CD4-positive, alpha-beta memory T cell (primary cell): ENCODE measurements around the gene ESPN. TPM values are rescaled to one million over a fixed set of nuclear protein-coding genes. Genes with fewer than 3 reads are reported as not detected.

ENCODE experiments used
- CTCF ChIA-PET: fragments of 350-600 bp; sonication (Branson Sonifier 250); formaldehyde crosslinking; loops from one replicate; lab custom pipeline; 2021; ENCODE audit warnings: inconsistent platforms; ENCODE audit not compliant: partially characterized antibody; lab: Charles Lee
- POLR2A ChIA-PET: fragments of 350-600 bp; sonication (Branson Sonifier 250); formaldehyde crosslinking; loops from one replicate; lab custom pipeline; 2021; ENCODE audit not compliant: partially characterized antibody; lab: Charles Lee
- DNase-seq, 5 donors: peaks; one replicate each; pipeline versions ENCODE4 v3.0.0 to v3.0.0-alpha.2; 2020 to 2022; ENCODE audit warnings: mixed read lengths in 1 of 5
- H3K27ac ChIP-seq: one replicate; pipeline ENCODE4 v1.7.0; 2013; ENCODE audit warnings: low read depth, low read length
- H3K27me3 ChIP-seq: 2 replicates; pipeline ENCODE4 v1.7.0; 2013; ENCODE audit warnings: mild to moderate bottlenecking, low read length, moderate library complexity; ENCODE audit not compliant: insufficient read depth
- H3K36me3 ChIP-seq: 2 replicates; pipeline ENCODE4 v1.7.0; 2013; ENCODE audit warnings: mild to moderate bottlenecking, low read length, moderate library complexity; ENCODE audit not compliant: insufficient read depth
- H3K4me1 ChIP-seq: 2 replicates; pipeline ENCODE4 v1.7.0; 2013; ENCODE audit warnings: mild to moderate bottlenecking, low read length, moderate library complexity; ENCODE audit not compliant: insufficient read depth
- H3K4me3 ChIP-seq, 2 donors: one replicate each; pipeline ENCODE4 v1.7.0; 2013; ENCODE audit warnings: low read length in 2 of 2, mild to moderate bottlenecking in 1 of 2
- H3K9me3 ChIP-seq, 2 donors: one replicate each; pipeline ENCODE4 v1.7.0; 2013; ENCODE audit warnings: low read length in 2 of 2, control low read depth in 1 of 2; ENCODE audit not compliant: control insufficient read depth in 1 of 2
- H3K27ac Mint-ChIP-seq, 7 donors: one replicate each; pipeline ENCODE4 v1.8.0; 2020 to 2021; ENCODE audit warnings: mixed read lengths in 7 of 7, mild to moderate bottlenecking in 6 of 7, inconsistent platforms in 3 of 7, moderate library complexity in 3 of 7
- H3K27me3 Mint-ChIP-seq, 2 donors: one replicate each; pipeline ENCODE4 v1.8.0; 2020 to 2021; ENCODE audit warnings: mixed read lengths in 2 of 2
- H3K36me3 Mint-ChIP-seq, 2 donors: one replicate each; pipeline ENCODE4 v1.8.0; 2020 to 2021; ENCODE audit warnings: mixed read lengths in 2 of 2, inconsistent platforms in 1 of 2, mild to moderate bottlenecking in 1 of 2
- H3K4me1 Mint-ChIP-seq, 4 donors: one replicate each; pipeline ENCODE4 v1.8.0; 2020 to 2021; ENCODE audit warnings: mixed read lengths in 4 of 4, mild to moderate bottlenecking in 1 of 4
- H3K4me3 Mint-ChIP-seq, 8 donors: one replicate each; pipeline ENCODE4 v1.8.0; 2020 to 2021; ENCODE audit warnings: mixed read lengths in 8 of 8, mild to moderate bottlenecking in 7 of 8, moderate library complexity in 6 of 8, inconsistent platforms in 3 of 8
- H3K9me3 Mint-ChIP-seq, 8 donors: one replicate each; pipeline ENCODE4 v1.8.0; 2020 to 2021; ENCODE audit warnings: mixed read lengths in 8 of 8, mild to moderate bottlenecking in 5 of 8, inconsistent platforms in 3 of 8, moderate library complexity in 1 of 8
- intact Hi-C: fragments of 100-400 bp; cut with micrococcal nuclease; formaldehyde crosslinking; loops from one replicate; pipeline ENCODE4 v1.15.1; 2023
- polyA plus RNA-seq, 2 donors: library from polyadenylated mRNA; unstranded; fragments of 300-500 nt; fragmentation: Illumina TruSeq; gene quantifications; one replicate each; pipeline ENCODE4 v1.2.3, GENCODE V29; 2021
- total RNA-seq, 2 experiments: library from RNA; stranded (reverse); gene quantifications; one replicate each; pipeline ENCODE4 v1.2.3, GENCODE V29; 2021

ESPN gene
- total and polyA plus RNA-seq, 4 experiments from 2014 or later, result 0.48 to 13.5 (median 6.3) TPM

- no peaks in the 10 kb centered on the region for H3K9me3 Mint-ChIP-seq
- POLR2A ChIA-PET, result interaction anchor here (5.8 to 18.2 kb wide), 2 partner anchors 9 to 22 kb away, joined by 40 to 390 read pairs; no protein-coding TSS in a partner anchor
- no peaks in the 10 kb centered on the region for H3K27me3 ChIP-seq
- intact Hi-C loops, result loop anchor here (10.0 kb wide), 1 partner anchor 316 kb away; the partner anchor contains the start of gene CAMTA1
- CTCF ChIA-PET, result interaction anchor here (1.2 to 2.6 kb wide), 2 partner anchors 14 to 15 kb away, joined by 4 to 10 read pairs; no protein-coding TSS in a partner anchor
- H3K36me3 ChIP-seq, result peaks cover 5% of the 10 kb centered on the region
- no peak overlapping the region for H3K27ac ChIP-seq
- no peaks in the 10 kb centered on the region for H3K27me3 Mint-ChIP-seq
- H3K9me3 ChIP-seq, result no peaks in the 10 kb centered on the region
- peak overlapping the region in 1 of 8 donors; percentile 15 for H3K4me3 Mint-ChIP-seq
- H3K4me1 ChIP-seq, result peaks cover 21% of the 10 kb centered on the region
- DNase-seq, result no peak
- H3K4me3 ChIP-seq, result no peak overlapping the region
- no peak overlapping the region for H3K27ac Mint-ChIP-seq
- peaks cover 8 to 11% of the 10 kb centered on the region in 2 donors for H3K36me3 Mint-ChIP-seq
- H3K4me1 Mint-ChIP-seq, result peaks cover 7 to 30% (median 14%) of the 10 kb centered on the region in 4 donors
These were observed 44.3 kb downstream of the ESPN start for GRCh38 chr1:6468729-6469461.

- no peak overlapping the region for H3K4me3 ChIP-seq
- H3K27me3 ChIP-seq, result no peaks in the 10 kb centered on the region
- H3K27ac ChIP-seq, result no peak overlapping the region
- no peaks in the 10 kb centered on the region for H3K9me3 ChIP-seq
- Mint-ChIP-seq H3K4me3 (peak overlapping the region in 1 of 8 donors; percentile 7), H3K9me3 (no peaks in the 10 kb centered on the region), H3K36me3 (peaks cover 0 to 2% of the 10 kb centered on the region in 2 donors), H3K4me1 (peaks cover 2 to 20% (median 9%) of the 10 kb centered on the region in 4 donors), H3K27ac (no peak overlapping the region), H3K27me3 (no peaks in the 10 kb centered on the region)
- intact Hi-C loops, result no loop called here
- H3K4me1 ChIP-seq, result peaks cover 13% of the 10 kb centered on the region
- CTCF ChIA-PET, result interaction anchor here (0.7 to 2.4 kb wide), 4 partner anchors 12 to 47 kb away, joined by 3 to 10 read pairs (median 6); no protein-coding TSS in a partner anchor
- POLR2A ChIA-PET, result interaction anchor here (0.6 to 5.8 kb wide), 3 partner anchors 10 to 153 kb away, joined by 3 to 40 read pairs (median 3); no protein-coding TSS in a partner anchor
- no peaks in the 10 kb centered on the region for H3K36me3 ChIP-seq
- DNase-seq, result no peak
These were observed 45.8 kb downstream of the ESPN start for GRCh38 chr1:6470132-6471085.

- peak in 1 of 5 donors; percentile 26 for DNase-seq
- no peaks in the 10 kb centered on the region for H3K36me3 ChIP-seq
- no peaks in the 10 kb centered on the region for H3K9me3 ChIP-seq
- peaks cover 14% of the 10 kb centered on the region for H3K4me1 ChIP-seq
- CTCF ChIA-PET, result interaction anchor here (0.7 to 2.4 kb wide), 8 partner anchors 17 to 176 kb away, joined by 3 to 10 read pairs (median 4); no protein-coding TSS in a partner anchor
- no peak overlapping the region for H3K4me3 ChIP-seq
- Mint-ChIP-seq H3K27me3 (no peaks in the 10 kb centered on the region), H3K9me3 (no peaks in the 10 kb centered on the region), H3K36me3 (no peaks in the 10 kb centered on the region), H3K27ac (no peak overlapping the region), H3K4me1 (peaks cover 2 to 21% (median 10%) of the 10 kb centered on the region in 4 donors), H3K4me3 (peak overlapping the region in 1 of 8 donors; percentile 7)
- intact Hi-C loops, result no loop called here
- H3K27ac ChIP-seq, result no peak overlapping the region
- POLR2A ChIA-PET, result interaction anchor here (1.1 to 5.8 kb wide), 3 partner anchors 11 to 152 kb away, joined by 3 to 40 read pairs (median 8); no protein-coding TSS in a partner anchor
- H3K27me3 ChIP-seq, result no peaks in the 10 kb centered on the region
These were observed 46.8 kb downstream of the ESPN start for GRCh38 chr1:6471086-6471969.

- ChIA-PET CTCF (interaction anchor here (0.7 to 2.4 kb wide), 10 partner anchors 12 to 175 kb away, joined by 3 to 10 read pairs (median 4); no protein-coding TSS in a partner anchor), POLR2A (interaction anchor here (2.0 to 5.8 kb wide), 2 partner anchors 12 to 17 kb away, joined by 8 to 40 read pairs; no protein-coding TSS in a partner anchor)
- Histone ChIP-seq H3K4me3 (no peak overlapping the region), H3K9me3 (no peaks in the 10 kb centered on the region), H3K27ac (no peak overlapping the region), H3K27me3 (no peaks in the 10 kb centered on the region), H3K4me1 (peaks cover 8% of the 10 kb centered on the region), H3K36me3 (no peaks in the 10 kb centered on the region)
- Mint-ChIP-seq H3K9me3 (no peaks in the 10 kb centered on the region), H3K4me1 (peaks cover 2 to 15% (median 6%) of the 10 kb centered on the region in 4 donors), H3K36me3 (no peaks in the 10 kb centered on the region), H3K27me3 (no peaks in the 10 kb centered on the region), H3K27ac (no peak overlapping the region), H3K4me3 (no peak overlapping the region)
- no peak for DNase-seq
- intact Hi-C loops, result no loop called here
These were observed 47.4 kb downstream of the ESPN start for GRCh38 chr1:6471970-6472368.

GRCh38 chr1:6472391-6472790 is 47.8 kb downstream of the ESPN start:
- intact Hi-C loops, result no loop called here
- Mint-ChIP-seq H3K9me3 (no peaks in the 10 kb centered on the region), H3K27ac (no peak overlapping the region), H3K36me3 (no peaks in the 10 kb centered on the region), H3K4me1 (peaks cover 2 to 12% (median 5%) of the 10 kb centered on the region in 4 donors), H3K4me3 (no peak overlapping the region), H3K27me3 (no peaks in the 10 kb centered on the region)
- Histone ChIP-seq H3K9me3 (no peaks in the 10 kb centered on the region), H3K27me3 (no peaks in the 10 kb centered on the region), H3K36me3 (no peaks in the 10 kb centered on the region), H3K4me1 (peaks cover 5% of the 10 kb centered on the region), H3K27ac (no peak overlapping the region), H3K4me3 (no peak overlapping the region)
- DNase-seq, result no peak
- ChIA-PET CTCF (interaction anchor here (0.7 to 2.4 kb wide), 10 partner anchors 12 to 174 kb away, joined by 3 to 10 read pairs (median 4); no protein-coding TSS in a partner anchor), POLR2A (interaction anchor here (0.6 to 5.8 kb wide), 3 partner anchors 12 to 18 kb away, joined by 3 to 40 read pairs (median 8); no protein-coding TSS in a partner anchor)

- Histone ChIP-seq H3K9me3 (no peaks in the 10 kb centered on the region), H3K27ac (no peak overlapping the region), H3K36me3 (no peaks in the 10 kb centered on the region), H3K4me1 (peaks cover 5% of the 10 kb centered on the region), H3K27me3 (no peaks in the 10 kb centered on the region), H3K4me3 (no peak overlapping the region)
- no peaks in the 10 kb centered on the region for H3K36me3 Mint-ChIP-seq
- H3K4me1 Mint-ChIP-seq, result peaks cover 2 to 10% (median 5%) of the 10 kb centered on the region in 4 donors
- intact Hi-C loops, result no loop called here
- H3K4me3 Mint-ChIP-seq, result no peak overlapping the region
- CTCF ChIA-PET, result interaction anchor here (0.8 to 1.5 kb wide), 5 partner anchors 13 to 51 kb away, joined by 3 to 7 read pairs (median 4); no protein-coding TSS in a partner anchor
- H3K9me3 Mint-ChIP-seq, result no peaks in the 10 kb centered on the region
- POLR2A ChIA-PET, result interaction anchor here (0.6 to 5.8 kb wide), 4 partner anchors 10 to 19 kb away, joined by 3 to 40 read pairs (median 8); no protein-coding TSS in a partner anchor
- H3K27me3 Mint-ChIP-seq, result no peaks in the 10 kb centered on the region
- no peak for DNase-seq
- no peak overlapping the region for H3K27ac Mint-ChIP-seq
These were observed 48.6 kb downstream of the ESPN start for GRCh38 chr1:6473156-6473555.
